ENCODE results near the gene RAB4A. TPM values are rescaled to one million over a fixed set of nuclear protein-coding genes. Genes with fewer than 3 reads are reported as not detected.

Gene RAB4A
- total and polyA plus RNA-seq, 9 of the 15 experiments (the other 6 are each of a cell fraction or from before 2014, with no cell fraction given): 8.3 to 61.0 (median 26.7) TPM

GRCh38 chr1:229252228-229252984, 18.5 kb upstream of the RAB4A start:
- no peak overlapping the region for H3K27ac ChIP-seq (ENCODE audit: extremely low read depth, low read depth, low read length)
- TF ChIP-seq, protein P1, sequence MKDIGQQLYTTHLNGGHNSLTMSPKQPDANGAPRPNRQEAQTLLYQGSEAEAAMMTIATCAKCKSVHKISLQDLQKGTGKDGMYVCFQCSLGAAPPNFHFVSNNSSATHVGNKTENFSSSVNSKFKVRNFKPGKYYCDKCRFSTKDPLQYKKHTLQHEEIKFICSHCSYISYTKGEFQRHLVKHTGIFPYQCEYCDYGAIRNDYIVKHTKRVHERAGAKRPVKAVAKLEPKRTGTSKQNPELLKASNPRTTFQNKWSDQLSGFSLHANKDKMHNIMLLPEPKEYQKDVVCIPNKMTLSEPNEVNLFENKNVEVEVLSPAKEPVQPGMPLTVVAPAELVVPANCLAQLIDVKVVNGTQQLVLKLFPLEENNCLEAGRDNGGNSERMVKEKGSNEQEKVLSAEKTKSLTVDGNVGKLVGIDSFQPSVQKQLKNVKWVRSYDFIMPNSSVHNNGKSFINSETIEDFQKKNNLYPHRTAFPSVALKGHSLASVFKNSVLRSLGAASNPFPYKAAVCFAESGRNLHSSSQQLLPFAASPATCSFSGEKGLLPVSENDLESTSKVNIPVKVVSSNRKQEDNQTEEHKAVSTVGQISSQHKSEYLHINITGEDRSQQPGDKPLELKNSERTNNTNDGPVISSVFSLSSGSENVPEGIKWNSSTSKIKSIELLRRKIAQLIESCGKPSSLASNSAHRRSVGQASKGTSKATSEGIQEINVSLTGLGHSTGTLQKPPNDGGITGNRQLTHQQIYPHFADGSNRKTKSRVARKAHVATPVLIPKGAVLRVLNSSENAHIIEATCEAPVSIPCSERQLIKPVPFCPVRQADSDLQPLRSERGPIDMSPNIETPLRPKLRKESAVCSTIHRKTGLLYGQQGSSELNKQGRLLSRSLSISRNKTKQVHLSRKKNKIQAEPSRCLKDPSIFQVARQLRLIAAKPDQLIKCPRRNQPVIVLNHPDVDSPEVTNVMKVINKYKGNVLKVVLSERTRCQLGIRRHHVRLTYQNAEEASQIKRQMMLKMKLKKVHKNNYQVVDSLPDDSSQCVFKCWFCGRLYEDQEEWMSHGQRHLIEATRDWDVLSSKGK (CRISPR knock-in tag; IDR thresholded peaks at IDR 0.05): no peak
- TF ChIP-seq SUPT5H (IDR thresholded peaks at IDR 0.05): no peak
- no peak for TF ChIP-seq PREB (CRISPR knock-in tag; IDR thresholded peaks at IDR 0.05)
- no peak for TF ChIP-seq E4F1 (CRISPR knock-in tag; IDR thresholded peaks at IDR 0.05; ENCODE audit: borderline replicate concordance)
- no peak for TF ChIP-seq ZNF282 (CRISPR knock-in tag; IDR thresholded peaks at IDR 0.05)
- TF ChIP-seq IFI16 (CRISPR knock-in tag; IDR thresholded peaks at IDR 0.05): no peak
- no peak for TF ChIP-seq MAFK (IDR thresholded peaks at IDR 0.05; ENCODE audit: low read length)
- TF ChIP-seq, protein P2, sequence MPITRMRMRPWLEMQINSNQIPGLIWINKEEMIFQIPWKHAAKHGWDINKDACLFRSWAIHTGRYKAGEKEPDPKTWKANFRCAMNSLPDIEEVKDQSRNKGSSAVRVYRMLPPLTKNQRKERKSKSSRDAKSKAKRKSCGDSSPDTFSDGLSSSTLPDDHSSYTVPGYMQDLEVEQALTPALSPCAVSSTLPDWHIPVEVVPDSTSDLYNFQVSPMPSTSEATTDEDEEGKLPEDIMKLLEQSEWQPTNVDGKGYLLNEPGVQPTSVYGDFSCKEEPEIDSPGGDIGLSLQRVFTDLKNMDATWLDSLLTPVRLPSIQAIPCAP (CRISPR knock-in tag; IDR thresholded peaks at IDR 0.05; ENCODE audit: borderline replicate concordance): no peak
- no peak for TF ChIP-seq DPF2 (IDR thresholded peaks at IDR 0.05)
- TF ChIP-seq CHCHD3 (CRISPR knock-in tag; IDR thresholded peaks at IDR 0.05): no peak
- no peak for TF ChIP-seq MTF1 (CRISPR knock-in tag; IDR thresholded peaks at IDR 0.05; ENCODE audit: borderline replicate concordance)
- ChIA-PET CTCF (ENCODE audit: low intra/inter-chr PET ratio) (no interaction called here), POLR2A (interaction anchor here (0.7 kb wide), 2 partner anchors 339 to 980 kb away, joined by 3 read pairs; no protein-coding TSS in a partner anchor)
- H4K20me1 ChIP-seq (replicated peaks; ENCODE audit: control insufficient read depth, insufficient read depth, low read length): no peaks in the 10 kb centered on the region
- H3K4me1 ChIP-seq (replicated peaks in 1 of 2; ENCODE audit: control insufficient read depth in 2 of 2, insufficient read depth in 2 of 2, low read length in 2 of 2): peaks cover 4 to 9% of the 10 kb centered on the region in 2 experiments; a peak in 2 of 5 replicates
- H2AFZ ChIP-seq (ENCODE audit: low read depth, low read length): no peak overlapping the region
- no peaks in the 10 kb centered on the region for H3K36me3 ChIP-seq (ENCODE audit: control insufficient read depth, insufficient read depth, low read length)
- peaks cover 12 to 22% of the 10 kb centered on the region in 2 experiments; a peak in 4 of 5 replicates for H3K27me3 ChIP-seq (ENCODE audit: control insufficient read depth in 2 of 2, insufficient read depth in 2 of 2, low read length in 2 of 2)
- in situ Hi-C loops (cut with MboI) (loop anchor here (10.0 kb wide), 1 partner anchor 1052 kb away; no protein-coding TSS in a partner anchor), intact Hi-C loops (cut with micrococcal nuclease) (loop anchor here (10.0 kb wide), 1 partner anchor 442 kb away; no protein-coding TSS in a partner anchor)
- no peaks in the 10 kb centered on the region for H3K79me2 ChIP-seq (ENCODE audit: control insufficient read depth, insufficient read depth, low read length)
- no peaks in the 10 kb centered on the region for H3K9me1 ChIP-seq (ENCODE audit: control insufficient read depth, insufficient read depth, low read length)
- H3K9me3 ChIP-seq (replicated peaks; ENCODE audit: control insufficient read depth, insufficient read depth, low read depth, low read length): no peaks in the 10 kb centered on the region
- no peak for ATAC-seq
- FAIRE-seq: no peak
- H3K9ac ChIP-seq (ENCODE audit: insufficient read depth in 1 of 2, low read depth in 2 of 2, low read length in 2 of 2): no peak overlapping the region
- BruUV-seq (replicated peaks): no TSS peak
- no peak overlapping the region for H3K4me2 ChIP-seq (ENCODE audit: insufficient read depth, low read length)
- no peak overlapping the region for H3K4me3 ChIP-seq
- DNase-seq (ENCODE audit: extremely low read depth in 1 of 4, low spot score in 3 of 4): no peak
- 11% methylated on average over 12 of the region's 12 CpGs for WGBS (ENCODE audit: insufficient coverage, low coverage, missing lambda C conversion rate)
